KOPT-K1 (cell line): ENCODE measurements around the gene VSTM4.

Experiments
- H3K27ac ChIP-seq: fragments of 200-600 bp; sonication (generic); 2 replicates; pipeline ENCODE4 v1.5.1; 2016; ENCODE audit warnings: antibody characterized with exemption, mild to moderate bottlenecking, low read depth, low read length; ENCODE audit not compliant: poor library complexity, severe bottlenecking
- H3K36me3 ChIP-seq: fragments of 200-600 bp; sonication (generic); 2 replicates; pipeline ENCODE4 v1.5.1; 2017; ENCODE audit warnings: antibody characterized with exemption, mild to moderate bottlenecking, low read length, moderate library complexity; ENCODE audit not compliant: insufficient read depth
- H3K9me3 ChIP-seq: fragments of 200-600 bp; sonication (generic); 2 replicates; pipeline ENCODE4 v1.5.1; 2017; ENCODE audit warnings: antibody characterized with exemption, low read length, mild to moderate bottlenecking; ENCODE audit not compliant: insufficient read depth, poor library complexity, severe bottlenecking

The VSTM4 gene

GRCh38 chr10:49152037-49152436, 36.7 kb upstream of the VSTM4 start:
- H3K9me3 ChIP-seq, result peaks cover 4% of the 10 kb centered on the region
- no peaks in the 10 kb centered on the region for H3K36me3 ChIP-seq
- no peak overlapping the region for H3K27ac ChIP-seq

- Histone ChIP-seq H3K27ac (no peak overlapping the region), H3K36me3 (no peaks in the 10 kb centered on the region), H3K9me3 (peaks cover 4% of the 10 kb centered on the region)
Measured at GRCh38 chr10:49151481-49151880, 36.2 kb upstream of the VSTM4 start.

GRCh38 chr10:49151025-49151445, 35.7 kb upstream of the VSTM4 start:
- no peaks in the 10 kb centered on the region for H3K36me3 ChIP-seq
- H3K27ac ChIP-seq, result no peak overlapping the region
- peaks cover 4% of the 10 kb centered on the region for H3K9me3 ChIP-seq

GRCh38 chr10:49150426-49150825, 35.1 kb upstream of the VSTM4 start:
- H3K36me3 ChIP-seq, result no peaks in the 10 kb centered on the region
- no peak overlapping the region for H3K27ac ChIP-seq
- peaks cover 4% of the 10 kb centered on the region for H3K9me3 ChIP-seq

- Histone ChIP-seq H3K27ac (no peak overlapping the region), H3K36me3 (no peaks in the 10 kb centered on the region), H3K9me3 (peaks cover 4% of the 10 kb centered on the region)
Measured at GRCh38 chr10:49149881-49150280, 34.6 kb upstream of the VSTM4 start.

- peaks cover 4% of the 10 kb centered on the region for H3K9me3 ChIP-seq
- H3K27ac ChIP-seq, result no peak overlapping the region
- H3K36me3 ChIP-seq, result no peaks in the 10 kb centered on the region
Measured at GRCh38 chr10:49144058-49144720, 28.9 kb upstream of the VSTM4 start.

GRCh38 chr10:49143249-49143648, 27.9 kb upstream of the VSTM4 start:
- no peaks in the 10 kb centered on the region for H3K36me3 ChIP-seq
- H3K27ac ChIP-seq, result no peak overlapping the region
- H3K9me3 ChIP-seq, result peaks cover 4% of the 10 kb centered on the region

GRCh38 chr10:49141541-49142332, 26.4 kb upstream of the VSTM4 start:
- no peak overlapping the region for H3K27ac ChIP-seq
- H3K9me3 ChIP-seq, result peaks cover 2% of the 10 kb centered on the region
- H3K36me3 ChIP-seq, result no peaks in the 10 kb centered on the region

- H3K27ac ChIP-seq, result no peak overlapping the region
- H3K36me3 ChIP-seq, result no peaks in the 10 kb centered on the region
- peaks cover 6% of the 10 kb centered on the region for H3K9me3 ChIP-seq
Measured at GRCh38 chr10:49140304-49141177, 25.2 kb upstream of the VSTM4 start.

GRCh38 chr10:49139846-49140195, 24.5 kb upstream of the VSTM4 start:
- H3K36me3 ChIP-seq, result no peaks in the 10 kb centered on the region
- no peak overlapping the region for H3K27ac ChIP-seq
- peaks cover 6% of the 10 kb centered on the region for H3K9me3 ChIP-seq

GRCh38 chr10:49139028-49139845, 23.9 kb upstream of the VSTM4 start:
- no peak overlapping the region for H3K27ac ChIP-seq
- H3K36me3 ChIP-seq, result no peaks in the 10 kb centered on the region
- peaks cover 6% of the 10 kb centered on the region for H3K9me3 ChIP-seq

GRCh38 chr10:49138361-49138891, 23.1 kb upstream of the VSTM4 start:
- Histone ChIP-seq H3K27ac (no peak overlapping the region), H3K9me3 (peaks cover 6% of the 10 kb centered on the region), H3K36me3 (no peaks in the 10 kb centered on the region)

GRCh38 chr10:49136525-49136924, 21.2 kb upstream of the VSTM4 start:
- H3K27ac ChIP-seq, result no peak overlapping the region
- no peaks in the 10 kb centered on the region for H3K36me3 ChIP-seq
- H3K9me3 ChIP-seq, result peaks cover 6% of the 10 kb centered on the region

- Histone ChIP-seq H3K27ac (no peak overlapping the region), H3K9me3 (peaks cover 6% of the 10 kb centered on the region), H3K36me3 (no peaks in the 10 kb centered on the region)
Measured at GRCh38 chr10:49135575-49136313, 20.4 kb upstream of the VSTM4 start.
